IMR-90 (cell line): Measurements from ENCODE around the gene ANO2. TPM values are rescaled to one million over a fixed set of nuclear protein-coding genes. Genes with fewer than 3 reads are reported as not detected.

Experiments
- ATAC-seq: fragments of 200-7000 bp; cut with Tn5 transposase; 2 replicates; pipeline ENCODE4 v1.9.1; 2020; ENCODE audit warnings: low read depth, mild to moderate bottlenecking, moderate library complexity
- BruUV-seq: library from RNA; stranded (reverse); fragments of 400-500 nt; replicated peaks from 2 replicates; lab custom pipeline; 2021; lab: Mats Ljungman, UMichigan
- CTCF ChIA-PET: fragments of 300-600 bp; formaldehyde crosslinking; extraction: SDS; loops from one replicate; lab custom pipeline; 2021; ENCODE audit warnings: antibody characterized with exemption; lab: Yijun Ruan, JAX
- POLR2A ChIA-PET: fragments of 300-600 bp; sonication (Branson Sonifier 250); formaldehyde crosslinking; loops from one replicate; lab custom pipeline; 2022; ENCODE audit warnings: antibody characterized with exemption; ENCODE audit not compliant: unreplicated experiment; lab: Charles Lee
- DNase-seq: peaks from one replicate; pipeline ENCODE4 v3.0.0; 2013
- H2AFZ ChIP-seq: replicated peaks from 2 replicates; pipeline ENCODE3; 2013; ENCODE audit warnings: low read length, mild to moderate bottlenecking; ENCODE audit not compliant: poor library complexity
- H2AK5ac ChIP-seq: 2 replicates; pipeline ENCODE4 v1.6.1; 2013; ENCODE audit warnings: low read depth, low read length, inconsistent platforms
- H2AK9ac ChIP-seq: replicated peaks from 2 replicates; pipeline ENCODE3; 2013; ENCODE audit warnings: mild to moderate bottlenecking, low read depth, low read length, moderate library complexity; ENCODE audit not compliant: poor library complexity
- H2BK120ac ChIP-seq: 2 replicates; pipeline ENCODE4 v1.6.1; 2013; ENCODE audit warnings: low read depth, low read length, inconsistent platforms
- H2BK15ac ChIP-seq: 3 replicates; pipeline ENCODE4 v1.6.1; 2013; ENCODE audit warnings: low read depth, low read length, inconsistent platforms
- H2BK20ac ChIP-seq: 2 replicates; pipeline ENCODE4 v1.6.1; 2013; ENCODE audit warnings: low read depth, mild to moderate bottlenecking, inconsistent platforms, low read length, moderate library complexity
- H2BK5ac ChIP-seq: 2 replicates; pipeline ENCODE4 v1.6.1; 2013; ENCODE audit warnings: mild to moderate bottlenecking, low read depth, low read length, inconsistent platforms; ENCODE audit not compliant: poor library complexity, severe bottlenecking
- H3K14ac ChIP-seq: replicated peaks from 2 replicates; pipeline ENCODE4 v1.6.1; 2013; ENCODE audit warnings: low read depth, low read length, inconsistent platforms
- H3K18ac ChIP-seq: 2 replicates; pipeline ENCODE4 v1.6.1; 2013; ENCODE audit warnings: low read depth, low read length, control low read depth
- H3K23ac ChIP-seq: 2 replicates; pipeline ENCODE4 v1.6.1; 2013; ENCODE audit warnings: low read depth, low read length, inconsistent platforms
- H3K27ac ChIP-seq: 2 replicates; pipeline ENCODE4 v1.5.1; 2013; ENCODE audit warnings: mild to moderate bottlenecking, control low read depth, low read length; ENCODE audit not compliant: insufficient read depth
- H3K27me3 ChIP-seq: 2 replicates; pipeline ENCODE4 v1.6.1; 2013; ENCODE audit warnings: low read length; ENCODE audit not compliant: control insufficient read depth, insufficient read depth
- H3K36me3 ChIP-seq: 2 replicates; pipeline ENCODE4 v1.6.1; 2013; ENCODE audit warnings: low read length, mixed read lengths; ENCODE audit not compliant: control insufficient read depth, insufficient read depth
- H3K4ac ChIP-seq: 2 replicates; pipeline ENCODE4 v1.6.1; 2013; ENCODE audit warnings: low read depth, low read length, inconsistent platforms
- H3K4me1 ChIP-seq: 2 replicates; pipeline ENCODE4 v1.6.1; 2013; ENCODE audit warnings: low read length, mixed read lengths; ENCODE audit not compliant: control insufficient read depth, insufficient read depth
- H3K4me2 ChIP-seq: 2 replicates; pipeline ENCODE4 v1.6.1; 2013; ENCODE audit warnings: low read depth, mild to moderate bottlenecking, control low read depth, low read length, moderate library complexity
- H3K4me3 ChIP-seq: 2 replicates; pipeline ENCODE4 v1.5.1; 2013; ENCODE audit warnings: low read depth, mild to moderate bottlenecking, control low read depth, low read length, moderate library complexity; ENCODE audit not compliant: insufficient read depth
- H3K56ac ChIP-seq: 2 replicates; pipeline ENCODE4 v1.6.1; 2013; ENCODE audit warnings: low read length, inconsistent platforms; ENCODE audit not compliant: insufficient read depth; ENCODE audit errors: extremely low read depth
- H3K79me1 ChIP-seq, 2 experiments: 2 replicates each; pipeline ENCODE4 v1.6.1; 2013; ENCODE audit warnings: low read length in 2 of 2, inconsistent platforms in 1 of 2, low read depth in 1 of 2
- H3K9ac ChIP-seq: 2 replicates; pipeline ENCODE4 v1.6.1; 2013; ENCODE audit warnings: low read depth, low read length, control low read depth
- H3K9me1 ChIP-seq: 2 replicates; pipeline ENCODE4 v1.6.1; 2013; ENCODE audit warnings: low read length, inconsistent platforms; ENCODE audit not compliant: insufficient read depth
- H3K9me3 ChIP-seq: 2 replicates; pipeline ENCODE4 v1.6.1; 2013; ENCODE audit warnings: low read length; ENCODE audit not compliant: control insufficient read depth, insufficient read depth
- H4K20me1 ChIP-seq: 2 replicates; pipeline ENCODE4 v1.6.1; 2013; ENCODE audit warnings: low read length, inconsistent platforms; ENCODE audit not compliant: insufficient read depth
- H4K5ac ChIP-seq: 2 replicates; pipeline ENCODE4 v1.6.1; 2013; ENCODE audit warnings: mild to moderate bottlenecking, low read depth, low read length, control low read depth
- H4K8ac ChIP-seq, 2 experiments: 2 replicates each; pipeline ENCODE4 v1.6.1; 2013; ENCODE audit warnings: low read depth in 2 of 2, low read length in 2 of 2, control low read depth in 1 of 2, inconsistent platforms in 1 of 2
- H4K91ac ChIP-seq: 2 replicates; pipeline ENCODE4 v1.6.1; 2013; ENCODE audit warnings: low read depth, low read length, inconsistent platforms; ENCODE audit not compliant: insufficient read depth
- CEBPB ChIP-seq: IDR thresholded peaks from 2 replicates; pipeline ENCODE4 v1.6.1; 2012; ENCODE audit warnings: low read depth, low read length, improper control_type of control experiment
- CHD1 ChIP-seq: IDR thresholded peaks from 2 replicates; pipeline ENCODE4 v1.6.1; 2012; ENCODE audit warnings: low read depth, low read length, improper control_type of control experiment
- MAFK ChIP-seq: IDR thresholded peaks from 2 replicates; pipeline ENCODE4 v1.6.1; 2012; ENCODE audit warnings: low read depth, low read length, improper control_type of control experiment
- MAZ ChIP-seq: IDR thresholded peaks from 2 replicates; pipeline ENCODE4 v1.6.1; 2012; ENCODE audit warnings: low read depth, mild to moderate bottlenecking, low read length, improper control_type of control experiment, moderate library complexity, borderline replicate concordance
- MXI1 ChIP-seq: IDR thresholded peaks from 2 replicates; pipeline ENCODE4 v1.6.1; 2012; ENCODE audit warnings: low read depth, mild to moderate bottlenecking, low read length, moderate library complexity, borderline replicate concordance
- NFE2L2 ChIP-seq: fragments of 150-350 bp; IDR thresholded peaks from 2 replicates; pipeline ENCODE4 v1.6.1; 2016; ENCODE audit warnings: low read depth, mild to moderate bottlenecking, low read length
- POLR2A ChIP-seq: IDR thresholded peaks from 2 replicates; pipeline ENCODE4 v1.6.1; 2012; ENCODE audit warnings: mild to moderate bottlenecking, low read depth, low read length
- RFX5 ChIP-seq: IDR thresholded peaks from 2 replicates; pipeline ENCODE4 v1.8.0; 2012; ENCODE audit warnings: low read depth, mild to moderate bottlenecking, low read length, moderate library complexity
- SMC3 ChIP-seq: fragments of 150-350 bp; IDR thresholded peaks from 2 replicates; pipeline ENCODE4 v1.6.1; 2016; ENCODE audit warnings: low read depth, mild to moderate bottlenecking, antibody characterized with exemption, low read length, moderate library complexity
- WGBS, 2 experiments: methylation state at CpG; one replicate each; pipeline versions ENCODE4 v1.1.5 to v1.1.7; 2013; ENCODE audit warnings: missing lambda C conversion rate in 2 of 2; ENCODE audit not compliant: insufficient read length in 1 of 2; ENCODE audit errors: extremely low coverage in 2 of 2; 5-methylcytosine and 5-hydroxymethylcytosine counted together
- dilution Hi-C: fragments of 300-500 bp; cut with HindIII; formaldehyde crosslinking; loops from one replicate; pipeline ENCODE4 v1.14.3; 2018; ENCODE audit warnings: low sequenced_read_pairs; ENCODE audit not compliant: unreplicated experiment
- in situ Hi-C: fragments of 300-500 bp; cut with MboI; formaldehyde crosslinking; loops from 3 replicates; pipeline ENCODE4 v1.14.3; 2019; ENCODE audit warnings: low sequenced_read_pairs, inconsistent platforms, mixed read lengths
- intact Hi-C: fragments of 100-400 bp; cut with micrococcal nuclease; formaldehyde crosslinking; loops from 2 replicates; pipeline ENCODE4 v1.10.0; 2022
- polyA plus RNA-seq, 3 experiments: library from polyadenylated mRNA; depleted of rRNA; stranded (reverse); fragments of >200 nt; gene quantifications; 2 replicates each; pipeline ENCODE4 v1.2.3, GENCODE V29; 2012; ENCODE audit warnings: low replicate concordance in 1 of 3
- total RNA-seq: library from RNA; depleted of rRNA; stranded (reverse); fragments of >200 nt; gene quantifications from 2 replicates; pipeline ENCODE4 v1.2.3, GENCODE V29; 2012
- TF ChIP-seq, protein P1 (sequence below): fragments of 150-350 bp; IDR thresholded peaks from 2 replicates; pipeline ENCODE4 v1.6.1; 2017; ENCODE audit warnings: mild to moderate bottlenecking, antibody characterized with exemption, low read length, low read depth
- TF ChIP-seq, protein P2 (sequence below): fragments of 150-350 bp; IDR thresholded peaks from 2 replicates; pipeline ENCODE4 v1.6.1; 2016; ENCODE audit warnings: low read depth, mild to moderate bottlenecking, low read length, moderate library complexity, borderline replicate concordance

Gene ANO2
- total and polyA plus RNA-seq, 2 of the 4 experiments (the other 2 are of a cell fraction), result 0.22 TPM; not detected in 1

GRCh38 chr12:5736527-5736926, 208.5 kb downstream of the ANO2 start:
- Histone ChIP-seq H4K20me1 (no peaks in the 10 kb centered on the region), H4K91ac (no peak overlapping the region), H3K27ac (no peak overlapping the region), H4K5ac (no peak overlapping the region), H3K4me1 (no peaks in the 10 kb centered on the region), H3K4me2 (no peak overlapping the region), H2AK5ac (no peak overlapping the region), H2BK120ac (no peak overlapping the region), H3K9ac (no peak overlapping the region), H3K9me1 (no peaks in the 10 kb centered on the region), H2BK20ac (no peak overlapping the region), H3K79me1 (no peaks in the 10 kb centered on the region), H3K4ac (no peak overlapping the region), H3K56ac (no peak overlapping the region), H3K27me3 (peaks cover 38% of the 10 kb centered on the region), H2BK15ac (no peak overlapping the region), H2AFZ (no peak overlapping the region), H3K18ac (no peak overlapping the region), H3K14ac (no peak overlapping the region), H2BK5ac (no peak overlapping the region), H3K23ac (no peak overlapping the region), H2AK9ac (no peak overlapping the region), H4K8ac (no peak overlapping the region), H3K36me3 (no peaks in the 10 kb centered on the region), H3K9me3 (no peaks in the 10 kb centered on the region), H3K4me3 (no peak overlapping the region)
- dilution Hi-C loops (no loop called here), in situ Hi-C loops (no loop called here), intact Hi-C loops (no loop called here)
- BruUV-seq, result no TSS peak
- ATAC-seq (no peak), DNase-seq (no peak)
- TF ChIP-seq CHD1 (no peak), MAFK (no peak), POLR2A (no peak), MAZ (no peak), RFX5 (no peak), SMC3 (no peak), MXI1 (no peak), NFE2L2 (no peak), CEBPB (no peak)
- TF ChIP-seq, protein P1, sequence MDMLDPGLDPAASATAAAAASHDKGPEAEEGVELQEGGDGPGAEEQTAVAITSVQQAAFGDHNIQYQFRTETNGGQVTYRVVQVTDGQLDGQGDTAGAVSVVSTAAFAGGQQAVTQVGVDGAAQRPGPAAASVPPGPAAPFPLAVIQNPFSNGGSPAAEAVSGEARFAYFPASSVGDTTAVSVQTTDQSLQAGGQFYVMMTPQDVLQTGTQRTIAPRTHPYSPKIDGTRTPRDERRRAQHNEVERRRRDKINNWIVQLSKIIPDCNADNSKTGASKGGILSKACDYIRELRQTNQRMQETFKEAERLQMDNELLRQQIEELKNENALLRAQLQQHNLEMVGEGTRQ, result no peak
- TF ChIP-seq, protein P2, sequence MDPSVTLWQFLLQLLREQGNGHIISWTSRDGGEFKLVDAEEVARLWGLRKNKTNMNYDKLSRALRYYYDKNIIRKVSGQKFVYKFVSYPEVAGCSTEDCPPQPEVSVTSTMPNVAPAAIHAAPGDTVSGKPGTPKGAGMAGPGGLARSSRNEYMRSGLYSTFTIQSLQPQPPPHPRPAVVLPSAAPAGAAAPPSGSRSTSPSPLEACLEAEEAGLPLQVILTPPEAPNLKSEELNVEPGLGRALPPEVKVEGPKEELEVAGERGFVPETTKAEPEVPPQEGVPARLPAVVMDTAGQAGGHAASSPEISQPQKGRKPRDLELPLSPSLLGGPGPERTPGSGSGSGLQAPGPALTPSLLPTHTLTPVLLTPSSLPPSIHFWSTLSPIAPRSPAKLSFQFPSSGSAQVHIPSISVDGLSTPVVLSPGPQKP, result no peak
- WGBS, 2 experiments, result 38% methylated on average over 2 of the region's 5 CpGs; no CpG with 5 or more reads in 1 of the 2 experiments
- POLR2A ChIA-PET, result no interaction called here
- CTCF ChIA-PET, result no interaction called here
